Jurkat, Clone E6-1 (cell line): ENCODE results near the gene CEACAM6.
"Not testable (repeated sequence)": the region's sequence is repeated elsewhere in the genome, so short reads cannot be mapped to it uniquely, and the experiment has no call there.

Source experiments
- DNase-seq: peaks from one replicate; pipeline ENCODE4 v3.0.0-alpha.2; 2011; ENCODE audit warnings: low read depth, low spot score
- H3K4me3 ChIP-seq: 2 replicates; pipeline ENCODE4 v1.5.1; 2011; ENCODE audit warnings: mild to moderate bottlenecking, low read length, control low read depth, moderate library complexity

The CEACAM6 gene

GRCh38 chr19:41744850-41745249 lies 10.5 kb upstream of the CEACAM6 start:
- no peak overlapping the region for H3K4me3 ChIP-seq
- DNase-seq = no peak

- H3K4me3 ChIP-seq = no peak overlapping the region
- no peak for DNase-seq
Observed at GRCh38 chr19:41745756-41746155, 9.6 kb upstream of the CEACAM6 start.

GRCh38 chr19:41746593-41747227 lies 8.6 kb upstream of the CEACAM6 start:
- DNase-seq = peak; percentile 54

GRCh38 chr19:41748012-41748411 lies 7.3 kb upstream of the CEACAM6 start:
- DNase-seq = no peak
- H3K4me3 ChIP-seq = no peak overlapping the region

More at GRCh38 chr19:41746593-41747227, 8.6 kb upstream of the CEACAM6 start:
- H3K4me3 ChIP-seq = no peak overlapping the region

- not testable (repeated sequence) for H3K4me3 ChIP-seq, DNase-seq
Observed at GRCh38 chr19:41750248-41751134, 4.8 kb upstream of the CEACAM6 start.

- no peak overlapping the region for H3K4me3 ChIP-seq
- DNase-seq = peak; percentile 32
Observed at GRCh38 chr19:41753159-41753558, 2.2 kb upstream of the CEACAM6 start.

GRCh38 chr19:41753936-41754529 lies 1.3 kb upstream of the CEACAM6 start:
- peak; percentile 39 for DNase-seq
- H3K4me3 ChIP-seq = no peak overlapping the region

- no peak for DNase-seq
- H3K4me3 ChIP-seq = no peak overlapping the region
Observed at GRCh38 chr19:41758846-41759245, 3.5 kb downstream of the CEACAM6 start.

GRCh38 chr19:41767115-41767514 lies 11.8 kb downstream of the CEACAM6 start:
- DNase-seq = no peak
- no peak overlapping the region for H3K4me3 ChIP-seq

GRCh38 chr19:41768105-41768504 lies 12.8 kb downstream of the CEACAM6 start:
- not testable (repeated sequence) for H3K4me3 ChIP-seq, DNase-seq

- H3K4me3 ChIP-seq = no peak overlapping the region
- no peak for DNase-seq
Observed at GRCh38 chr19:41769608-41770007, 14.3 kb downstream of the CEACAM6 start.

GRCh38 chr19:41771410-41771809 lies 16.1 kb downstream of the CEACAM6 start:
- no peak for DNase-seq
- no peak overlapping the region for H3K4me3 ChIP-seq

- no peak overlapping the region for H3K4me3 ChIP-seq
- DNase-seq = peak; percentile 83
Observed at GRCh38 chr19:41774515-41774980, 19.2 kb downstream of the CEACAM6 start.

- no peak for DNase-seq
- H3K4me3 ChIP-seq = no peak overlapping the region
Observed at GRCh38 chr19:41776700-41777099, 21.4 kb downstream of the CEACAM6 start.

- DNase-seq = no peak
- H3K4me3 ChIP-seq = no peak overlapping the region
Observed at GRCh38 chr19:41783612-41784011, 28.3 kb downstream of the CEACAM6 start.

- H3K4me3 ChIP-seq = no peak overlapping the region
- no peak for DNase-seq
Observed at GRCh38 chr19:41784312-41784711, 29.0 kb downstream of the CEACAM6 start.

GRCh38 chr19:41784743-41785142 lies 29.4 kb downstream of the CEACAM6 start:
- H3K4me3 ChIP-seq = no peak overlapping the region
- DNase-seq = no peak

- peak; percentile 79 for DNase-seq
- H3K4me3 ChIP-seq = no peak overlapping the region
Observed at GRCh38 chr19:41785653-41786052, 30.3 kb downstream of the CEACAM6 start.

GRCh38 chr19:41787055-41787454 lies 31.7 kb downstream of the CEACAM6 start:
- H3K4me3 ChIP-seq = no peak overlapping the region
- DNase-seq = no peak

- not testable (repeated sequence) for H3K4me3 ChIP-seq, DNase-seq
Observed at GRCh38 chr19:41788518-41788917, 33.2 kb downstream of the CEACAM6 start.
